NCI-H774 (cell line): ENCODE measurements around the gene MAP7D3.
"Not testable (repeated sequence)": the region's sequence is repeated elsewhere in the genome, so short reads cannot be mapped to it uniquely, and the experiment has no call there.

Source experiments
- DNase-seq: peaks from one replicate; lab custom pipeline; 2025; lab: John Stamatoyannopoulos, UW

Gene MAP7D3

GRCh38 chrX:136183172-136183571, 68.0 kb downstream of the MAP7D3 start:
- DNase-seq: no peak

DNA sequence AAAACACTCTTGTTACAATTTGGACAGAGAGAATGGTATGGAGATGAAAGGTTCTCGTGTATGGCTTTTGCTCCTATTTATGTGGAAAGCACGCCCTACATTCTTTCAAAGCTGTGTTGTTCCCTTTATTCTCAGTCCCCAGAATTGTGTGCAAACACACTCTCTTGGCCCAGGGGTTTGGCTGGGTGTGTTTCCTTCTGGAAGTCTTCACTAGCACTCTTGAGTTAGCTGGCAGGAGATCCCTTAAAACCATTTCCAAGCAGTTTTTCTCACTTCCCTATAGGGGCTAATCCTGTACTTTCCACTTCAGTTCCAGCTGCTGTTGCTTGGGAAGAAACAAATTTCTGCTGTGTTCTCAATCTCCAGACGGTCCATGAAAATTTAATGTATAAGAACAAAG, 68.8 kb downstream of the MAP7D3 start:
- no peak for DNase-seq

DNA sequence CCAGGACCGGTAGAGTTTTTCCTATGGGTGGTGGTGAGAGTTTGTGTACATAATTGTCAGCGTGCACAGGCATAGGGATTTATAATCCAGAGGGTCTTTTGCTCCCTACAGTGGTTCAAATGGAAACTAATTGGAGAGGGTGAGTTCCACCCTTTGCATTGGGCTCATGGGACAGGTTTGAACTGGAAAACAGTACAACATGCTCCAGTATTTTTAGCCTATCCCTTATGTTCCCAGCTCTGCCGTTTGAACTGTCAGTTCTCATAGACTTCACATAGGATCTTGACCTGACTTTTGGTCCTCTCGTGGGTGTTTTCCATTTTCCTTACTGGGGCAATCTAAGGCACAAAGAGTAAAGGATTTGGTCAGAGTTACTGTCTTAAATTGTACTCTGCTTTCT, 72.1 kb downstream of the MAP7D3 start:
- no peak for DNase-seq

- no peak for DNase-seq
These were observed 74.8 kb downstream of the MAP7D3 start for GRCh38 chrX:136176399-136176825.

DNA sequence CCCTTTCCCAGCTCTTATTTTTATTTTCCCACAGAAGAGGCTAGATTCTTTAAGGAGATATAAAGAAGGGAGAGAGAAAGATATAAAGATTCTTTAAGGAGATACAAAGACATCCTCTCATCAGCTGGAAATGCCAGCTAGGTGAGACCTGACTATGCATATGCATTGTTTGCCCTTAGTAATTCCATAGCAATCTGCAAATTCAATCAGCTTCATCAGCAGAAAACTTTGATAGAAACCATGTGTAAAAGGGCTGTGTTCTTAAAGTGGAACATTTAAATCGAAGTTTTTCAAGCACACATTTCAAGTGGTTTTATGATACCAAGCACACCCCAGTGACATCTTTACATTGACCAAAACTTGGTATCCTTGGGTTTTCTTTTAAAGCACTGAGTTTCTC, 79.8 kb downstream of the MAP7D3 start:
- no peak for DNase-seq

GRCh38 chrX:136170139-136170800, 80.9 kb downstream of the MAP7D3 start:
- no peak for DNase-seq

DNA sequence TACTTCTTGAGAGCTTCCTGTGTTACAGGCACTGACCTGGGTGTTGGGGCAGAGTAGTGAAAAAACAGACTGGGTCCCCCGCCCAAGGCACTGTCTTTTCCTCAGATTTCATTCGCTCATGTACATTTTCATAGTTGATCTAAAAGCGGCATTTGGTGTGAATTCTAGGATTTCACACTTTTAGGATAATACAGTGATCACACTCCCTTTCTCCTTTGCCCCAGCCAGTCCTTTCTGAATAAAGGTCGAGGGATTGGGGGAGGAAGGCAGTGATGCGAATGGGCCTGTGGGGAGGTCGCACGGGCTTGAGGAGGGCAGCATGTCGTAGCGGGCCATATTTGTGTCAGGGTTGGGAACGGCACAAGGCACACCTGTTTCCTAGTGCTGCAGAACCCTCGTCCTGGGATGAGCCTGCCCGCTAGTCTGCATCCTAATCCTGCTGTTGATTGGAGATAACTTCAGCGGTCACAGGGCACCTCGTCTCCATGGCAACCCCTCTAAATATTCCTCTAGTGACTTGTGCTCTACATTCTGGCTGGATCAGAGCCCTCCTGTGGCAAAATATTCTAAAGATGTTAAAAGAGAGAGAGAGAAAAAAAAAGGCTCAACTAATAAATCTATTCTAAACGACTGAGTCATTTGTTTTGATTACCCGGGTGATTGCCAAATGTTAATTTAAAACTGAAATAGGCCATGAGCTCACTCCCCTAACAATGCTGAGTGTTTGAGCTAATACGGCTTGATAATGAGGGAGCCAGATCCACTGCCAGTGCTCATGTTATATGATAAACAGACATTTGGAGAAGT, 82.1 kb downstream of the MAP7D3 start:
- peak; percentile 81 for DNase-seq

DNA sequence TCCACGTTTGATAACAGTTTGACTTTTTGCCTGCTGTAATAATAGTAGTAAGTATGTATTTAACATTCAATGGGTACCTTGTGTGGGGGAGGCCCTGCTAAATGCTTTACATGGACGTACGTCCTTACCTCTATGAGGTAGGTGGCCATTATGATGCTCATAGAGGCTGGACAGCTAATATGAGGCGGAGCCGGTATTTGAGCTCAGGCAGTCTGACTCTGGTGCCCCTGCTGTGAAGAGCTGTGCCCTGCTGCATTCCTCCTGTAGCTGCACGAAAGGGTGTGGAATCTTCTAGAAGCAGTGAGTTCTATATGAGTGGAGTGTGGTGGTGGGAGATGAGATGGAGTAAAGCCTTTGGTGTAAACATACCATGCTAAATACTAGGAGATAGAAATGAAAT, 83.2 kb downstream of the MAP7D3 start:
- DNase-seq: not testable (repeated sequence)

DNA sequence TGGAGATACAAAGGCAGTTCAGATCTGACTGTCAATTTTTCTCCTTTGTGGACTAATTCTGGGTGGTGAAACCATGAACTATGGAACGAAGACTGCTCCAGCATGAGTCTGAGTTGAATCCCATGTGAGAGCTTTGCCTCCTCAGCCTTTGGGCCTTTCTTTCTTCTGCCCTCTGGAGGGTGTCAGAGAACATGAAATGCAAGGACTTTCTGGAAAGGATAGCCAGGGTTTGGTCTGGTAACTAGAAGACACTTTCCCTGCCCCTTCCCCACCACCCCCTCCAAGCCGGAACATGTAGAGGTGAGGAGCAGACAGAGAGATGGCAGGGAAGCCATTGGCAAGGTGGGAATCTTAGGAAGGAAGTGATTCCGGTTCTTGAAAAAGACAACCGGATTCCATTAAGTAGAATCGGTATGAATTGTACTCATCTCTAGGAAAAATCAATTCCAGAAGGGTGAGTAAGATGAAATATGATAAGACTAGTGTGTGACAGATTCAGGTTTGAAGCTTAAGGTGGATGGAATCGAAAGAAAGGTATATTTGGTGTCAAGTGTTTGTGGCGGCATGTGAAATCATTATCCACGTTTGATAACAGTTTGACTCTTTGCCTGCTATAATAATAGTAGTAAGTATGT, 84.9 kb downstream of the MAP7D3 start:
- DNase-seq: no peak

GRCh38 chrX:136165406-136165805, 85.8 kb downstream of the MAP7D3 start:
- DNase-seq: no peak

- DNase-seq: no peak
These were observed 87.5 kb downstream of the MAP7D3 start for GRCh38 chrX:136163689-136164088.
